Endothelial cell of umbilical vein (primary cell): Measurements from ENCODE around the gene INPP5A. TPM values are rescaled to one million over a fixed set of nuclear protein-coding genes. Genes with fewer than 3 reads are reported as not detected.
"Not testable (repeated sequence)": the region's sequence is repeated elsewhere in the genome, so short reads cannot be mapped to it uniquely, and the experiment has no call there.

Experiments used
- BruUV-seq: library from RNA; stranded (reverse); fragments of 400-500 nt; replicated peaks from 2 replicates; lab custom pipeline; 2021; lab: Mats Ljungman, UMichigan
- CTCF ChIA-PET: fragments of 300-600, 350-600 bp; sonication (Branson Sonifier 250); formaldehyde crosslinking; loops from one replicate; lab custom pipeline; 2021; ENCODE audit warnings: antibody characterized with exemption, inconsistent platforms; lab: Charles Lee
- POLR2A ChIA-PET: fragments of 300-600, 350-600 bp; sonication (Branson Sonifier 250); formaldehyde crosslinking; loops from one replicate; lab custom pipeline; 2021; ENCODE audit warnings: antibody characterized with exemption, inconsistent platforms; lab: Charles Lee
- DNase-seq: peaks from one replicate; pipeline ENCODE4 v3.0.0-alpha.2; 2011; ENCODE audit warnings: low read depth, low spot score
- FAIRE-seq: peaks from 2 replicates; lab custom pipeline; 2011; peaks lifted over from hg19 to GRCh38; lab: Jason Lieb, UNC
- H2AFZ ChIP-seq: 2 replicates; pipeline ENCODE4 v1.6.0; 2012; ENCODE audit warnings: low read depth, low read length, control low read depth, inconsistent platforms
- H3K27ac ChIP-seq: 2 replicates; pipeline ENCODE4 v1.5.1; 2011; ENCODE audit warnings: low read depth, mild to moderate bottlenecking, control low read depth, low read length, moderate library complexity; ENCODE audit not compliant: insufficient read depth
- H3K27me3 ChIP-seq, 2 experiments: 2 replicates each; pipeline versions ENCODE4 v1.6.0 to v1.6.1; 2011; ENCODE audit warnings: low read length in 2 of 2, mixed read lengths in 1 of 2; ENCODE audit not compliant: control insufficient read depth in 2 of 2, insufficient read depth in 2 of 2
- H3K36me3 ChIP-seq, 2 experiments: 2 replicates in 1 of 2; 3 replicates in 1 of 2; pipeline ENCODE4 v1.5.1; 2011; ENCODE audit warnings: low read length in 2 of 2, mild to moderate bottlenecking in 1 of 2, moderate library complexity in 1 of 2; ENCODE audit not compliant: control insufficient read depth in 2 of 2, insufficient read depth in 2 of 2; ENCODE audit errors: extremely low read depth in 1 of 2
- H3K4me1 ChIP-seq: 3 replicates; pipeline ENCODE4 v1.5.1; 2011; ENCODE audit warnings: mild to moderate bottlenecking, low read length; ENCODE audit not compliant: control insufficient read depth, insufficient read depth; ENCODE audit errors: extremely low read depth
- H3K4me2 ChIP-seq: 2 replicates; pipeline ENCODE4 v1.6.1; 2011; ENCODE audit warnings: low read length, control low read depth, mixed read lengths; ENCODE audit not compliant: insufficient read depth
- H3K4me3 ChIP-seq, 3 experiments: fragments of 200-600 bp in 1 of 3; sonication (generic), shearing (Covaris generic) in 1 of 3; replicated peaks in 1 of 3; 2 replicates each; pipeline ENCODE4 v1.5.1; 2011 to 2016; ENCODE audit warnings: control low read depth in 3 of 3, low read length in 3 of 3, mild to moderate bottlenecking in 2 of 3, inconsistent platforms in 1 of 3, low read depth in 1 of 3, moderate library complexity in 1 of 3; ENCODE audit not compliant: insufficient read depth in 1 of 3
- H3K79me2 ChIP-seq: 2 replicates; pipeline ENCODE4 v1.6.0; 2012; ENCODE audit warnings: low read length, inconsistent platforms; ENCODE audit not compliant: control insufficient read depth, insufficient read depth
- H3K9ac ChIP-seq: replicated peaks from 2 replicates; pipeline ENCODE3; 2011; ENCODE audit warnings: low read length, control low read depth; ENCODE audit not compliant: insufficient read depth; ENCODE audit errors: extremely low read depth
- H3K9me1 ChIP-seq: replicated peaks from 3 replicates; pipeline ENCODE4 v1.6.0; 2011; ENCODE audit warnings: mild to moderate bottlenecking, low read length; ENCODE audit not compliant: control insufficient read depth, insufficient read depth; ENCODE audit errors: extremely low read depth
- H3K9me3 ChIP-seq: replicated peaks from 2 replicates; pipeline ENCODE4 v1.5.1; 2012; ENCODE audit warnings: low read length, inconsistent platforms; ENCODE audit not compliant: control insufficient read depth, insufficient read depth
- H4K20me1 ChIP-seq: replicated peaks from 2 replicates; pipeline ENCODE3; 2011; ENCODE audit warnings: mild to moderate bottlenecking, low read length; ENCODE audit not compliant: control insufficient read depth, insufficient read depth; ENCODE audit errors: extremely low read depth
- EZH2 ChIP-seq: IDR thresholded peaks from 2 replicates; pipeline ENCODE4 v1.6.1; 2012; ENCODE audit warnings: borderline replicate concordance, low read depth, mild to moderate bottlenecking, moderate library complexity, low read length, inconsistent platforms; ENCODE audit not compliant: severe bottlenecking
- JUN ChIP-seq: IDR thresholded peaks from 2 replicates; pipeline ENCODE4 v1.6.1; 2011; ENCODE audit warnings: borderline replicate concordance, low read depth; ENCODE audit not compliant: insufficient read length, insufficient read depth
- MYC ChIP-seq: IDR thresholded peaks from one replicate; pipeline ENCODE4 v1.6.1; 2011; ENCODE audit warnings: mild to moderate bottlenecking, low read depth, low read length
- POLR2A ChIP-seq: IDR thresholded peaks from 2 replicates; pipeline ENCODE4 v1.6.1; 2012; ENCODE audit warnings: low read depth, mild to moderate bottlenecking, control low read depth, low read length
- dilution Hi-C: fragments of 300-500 bp; cut with MboI; formaldehyde crosslinking; loops from one replicate; pipeline ENCODE4 v1.15.0; 2019; ENCODE audit warnings: low sequenced_read_pairs; ENCODE audit not compliant: extremely low pct_ligation_motif_present
- intact Hi-C: fragments of 100-400 bp; cut with micrococcal nuclease; formaldehyde crosslinking; loops from one replicate; pipeline ENCODE4 v1.10.0; 2022
- polyA plus RNA-seq, 4 experiments: library from polyadenylated mRNA; depleted of rRNA in 3 of 4; stranded (reverse) in 3 of 4; unstranded in 1 of 4; fragments of >200 nt; gene quantifications; 2 replicates each; pipeline versions ENCODE4 v1.2.1 to v1.2.3, GENCODE V29; 2011 to 2012; ENCODE audit warnings: missing spikeins in 1 of 4
- total RNA-seq: library from RNA; stranded (reverse); gene quantifications from 2 replicates; pipeline ENCODE4 v1.2.3, GENCODE V29; 2021
- TF ChIP-seq, protein P1 (sequence below): IDR thresholded peaks from 2 replicates; pipeline ENCODE4 v1.6.1; 2011; ENCODE audit not compliant: insufficient read depth, insufficient read length
- TF ChIP-seq, protein P2 (sequence below), 2 donors: IDR thresholded peaks; 1 replicate in 1 of 2; 2 replicates in 1 of 2; pipeline ENCODE4 v1.5.1; 2011; ENCODE audit warnings: low read length in 2 of 2, mild to moderate bottlenecking in 2 of 2, moderate library complexity in 2 of 2, control low read depth in 1 of 2, inconsistent platforms in 1 of 2, low read depth in 1 of 2; ENCODE audit not compliant: insufficient read depth in 1 of 2; ENCODE audit errors: extremely low read depth in 1 of 2

Gene INPP5A
- total and polyA plus RNA-seq, 2 donors (not counting 3 experiments of a cell fraction or from before 2014, with no cell fraction given) = 22.9 to 33.2 TPM

DNA sequence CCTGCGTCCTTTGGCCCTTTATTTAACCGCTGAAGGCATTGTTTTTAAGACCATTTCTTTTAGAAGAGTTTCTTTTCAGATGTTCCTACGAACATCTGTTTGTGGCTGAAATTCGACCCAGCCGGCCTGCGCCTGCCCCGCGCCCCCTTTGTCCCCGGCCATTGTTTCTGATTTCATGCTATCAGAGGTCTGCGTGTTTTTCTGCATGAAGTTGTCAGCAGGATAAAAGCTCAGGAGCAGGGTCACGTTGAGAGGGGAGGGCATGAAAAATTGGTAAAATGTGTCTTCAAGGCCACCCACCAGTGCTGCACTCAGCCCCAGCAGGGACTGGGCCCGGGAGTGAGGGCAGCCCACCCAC lies 205.2 kb downstream of the INPP5A start:
- H3K9ac ChIP-seq = no peak overlapping the region
- H3K9me1 ChIP-seq = no peaks in the 10 kb centered on the region
- CTCF ChIA-PET = no interaction called here
- no peak overlapping the region for H3K27ac ChIP-seq
- H3K36me3 ChIP-seq = no peaks in the 10 kb centered on the region
- H3K9me3 ChIP-seq = no peaks in the 10 kb centered on the region
- BruUV-seq = no TSS peak
- POLR2A ChIA-PET = no interaction called here
- no peaks in the 10 kb centered on the region for H3K27me3 ChIP-seq
- dilution Hi-C loops (no loop called here), intact Hi-C loops (no loop called here)
- FAIRE-seq (no peak), DNase-seq (no peak)
- H3K4me3 ChIP-seq = no peak overlapping the region
- no peaks in the 10 kb centered on the region for H3K4me1 ChIP-seq
- H2AFZ ChIP-seq = no peak overlapping the region
- H4K20me1 ChIP-seq = no peaks in the 10 kb centered on the region
- TF ChIP-seq POLR2A = no peak
- TF ChIP-seq MYC = no peak
- TF ChIP-seq, protein P1, sequence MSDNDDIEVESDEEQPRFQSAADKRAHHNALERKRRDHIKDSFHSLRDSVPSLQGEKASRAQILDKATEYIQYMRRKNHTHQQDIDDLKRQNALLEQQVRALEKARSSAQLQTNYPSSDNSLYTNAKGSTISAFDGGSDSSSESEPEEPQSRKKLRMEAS = no peak
- TF ChIP-seq, protein P2, sequence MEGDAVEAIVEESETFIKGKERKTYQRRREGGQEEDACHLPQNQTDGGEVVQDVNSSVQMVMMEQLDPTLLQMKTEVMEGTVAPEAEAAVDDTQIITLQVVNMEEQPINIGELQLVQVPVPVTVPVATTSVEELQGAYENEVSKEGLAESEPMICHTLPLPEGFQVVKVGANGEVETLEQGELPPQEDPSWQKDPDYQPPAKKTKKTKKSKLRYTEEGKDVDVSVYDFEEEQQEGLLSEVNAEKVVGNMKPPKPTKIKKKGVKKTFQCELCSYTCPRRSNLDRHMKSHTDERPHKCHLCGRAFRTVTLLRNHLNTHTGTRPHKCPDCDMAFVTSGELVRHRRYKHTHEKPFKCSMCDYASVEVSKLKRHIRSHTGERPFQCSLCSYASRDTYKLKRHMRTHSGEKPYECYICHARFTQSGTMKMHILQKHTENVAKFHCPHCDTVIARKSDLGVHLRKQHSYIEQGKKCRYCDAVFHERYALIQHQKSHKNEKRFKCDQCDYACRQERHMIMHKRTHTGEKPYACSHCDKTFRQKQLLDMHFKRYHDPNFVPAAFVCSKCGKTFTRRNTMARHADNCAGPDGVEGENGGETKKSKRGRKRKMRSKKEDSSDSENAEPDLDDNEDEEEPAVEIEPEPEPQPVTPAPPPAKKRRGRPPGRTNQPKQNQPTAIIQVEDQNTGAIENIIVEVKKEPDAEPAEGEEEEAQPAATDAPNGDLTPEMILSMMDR (IDR thresholded peaks at IDR 0.05; ENCODE audit: extremely low read depth in 1 of 2, insufficient read depth in 1 of 2, low read depth in 1 of 2, low read length in 2 of 2) = no peak
- no peak for TF ChIP-seq JUN
- no peak for TF ChIP-seq EZH2
- no peaks in the 10 kb centered on the region for H3K79me2 ChIP-seq
- H3K4me2 ChIP-seq = no peak overlapping the region

DNA sequence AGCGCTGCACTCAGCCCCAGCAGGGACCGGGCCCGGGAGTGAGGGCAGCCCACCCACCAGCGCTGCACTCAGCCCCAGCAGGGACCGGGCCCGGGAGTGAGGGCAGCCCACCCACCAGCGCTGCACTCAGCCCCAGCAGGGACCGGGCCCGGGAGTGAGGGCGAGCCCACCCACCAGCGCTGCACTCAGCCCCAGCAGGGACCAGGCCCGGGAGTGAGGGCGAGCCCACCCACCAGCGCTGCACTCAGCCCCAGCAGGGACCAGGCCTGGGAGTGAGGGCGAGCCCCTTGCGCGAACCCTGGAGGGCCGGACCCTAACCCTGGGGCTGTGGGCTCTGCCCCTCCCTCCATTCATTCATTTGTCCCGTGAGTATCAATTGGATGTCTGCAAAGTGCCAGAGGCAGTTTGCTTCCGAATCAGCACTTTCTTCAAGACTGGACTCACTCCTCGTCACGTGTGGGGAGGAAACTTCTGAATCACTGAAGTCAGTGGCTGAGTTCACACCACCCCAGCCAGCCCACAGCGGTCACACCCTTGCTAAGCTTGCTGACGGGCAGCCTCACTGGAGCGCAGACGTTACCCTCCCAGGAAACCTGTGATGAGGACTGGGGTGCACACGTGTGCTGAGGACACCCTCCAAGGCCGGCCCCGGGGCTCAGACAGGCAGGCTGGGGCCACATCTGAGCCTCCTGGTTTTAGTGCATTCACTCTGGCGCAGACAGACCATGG lies 205.8 kb downstream of the INPP5A start:
- H3K27me3 ChIP-seq, H3K4me2 ChIP-seq, H3K9me3 ChIP-seq, H4K20me1 ChIP-seq, H3K27ac ChIP-seq, BruUV-seq, H3K36me3 ChIP-seq, POLR2A ChIA-PET, H2AFZ ChIP-seq, CTCF ChIA-PET, DNase-seq, H3K4me1 ChIP-seq, FAIRE-seq, H3K4me3 ChIP-seq, intact Hi-C loops, dilution Hi-C loops, H3K9ac ChIP-seq, H3K79me2 ChIP-seq, H3K9me1 ChIP-seq: not testable (repeated sequence)
